K562 (cell line): Measurements from ENCODE around the gene ZNF428. TPM values are rescaled to one million over a fixed set of nuclear protein-coding genes. Genes with fewer than 3 reads are reported as not detected.

ENCODE experiments used
- ATAC-seq: fragments of 200-7000 bp; cut with Tn5 transposase; 3 replicates; pipeline ENCODE4 v1.9.1; 2020; ENCODE audit warnings: moderate library complexity
- BruUV-seq: library from RNA; stranded (reverse); fragments of 400-500 nt; replicated peaks from 2 replicates; lab custom pipeline; 2021; lab: Mats Ljungman, UMichigan
- CTCF ChIA-PET: fragments of 300-600 bp; formaldehyde crosslinking; extraction: SDS; loops from one replicate; lab custom pipeline; 2021; ENCODE audit warnings: low intra/inter-chr PET ratio; lab: Yijun Ruan, JAX
- POLR2A ChIA-PET: fragments of 300-600, 350-650 bp; sonication (Branson Sonifier 250); formaldehyde crosslinking; extraction: SDS; loops from one replicate; lab custom pipeline; 2021; ENCODE audit warnings: antibody characterized with exemption, inconsistent platforms; lab: Yijun Ruan, JAX
- DNase-seq, 4 experiments: peaks; one replicate each; pipeline versions ENCODE4 v3.0.0 to v3.0.0-alpha.2; 2011 to 2018; ENCODE audit warnings: low spot score in 3 of 4, mixed read lengths in 3 of 4; ENCODE audit errors: extremely low read depth in 1 of 4
- FAIRE-seq: peaks from 2 replicates; lab custom pipeline; 2011; peaks lifted over from hg19 to GRCh38; lab: Jason Lieb, UNC
- H2AFZ ChIP-seq: 2 replicates; pipeline ENCODE4 v1.6.0; 2011; ENCODE audit warnings: low read depth, low read length, control low read depth, inconsistent platforms
- H3K27ac ChIP-seq: fragments of 200-600 bp; 3 replicates; pipeline ENCODE4 v1.8.0; 2011; ENCODE audit warnings: low read depth, mild to moderate bottlenecking, control low read depth, inconsistent platforms, low read length, moderate library complexity, mixed read lengths; ENCODE audit errors: extremely low read depth
- H3K27me3 ChIP-seq, 2 experiments: fragments of 300-600 bp in 1 of 2; 2 replicates in 1 of 2; 3 replicates in 1 of 2; pipeline versions ENCODE4 v1.6.0 to v1.8.0; 2011; ENCODE audit warnings: inconsistent platforms in 2 of 2, low read length in 2 of 2, mild to moderate bottlenecking in 1 of 2, mixed read lengths in 1 of 2, moderate library complexity in 1 of 2; ENCODE audit not compliant: control insufficient read depth in 2 of 2, insufficient read depth in 2 of 2
- H3K36me3 ChIP-seq: fragments of 300-600 bp; 3 replicates; pipeline ENCODE4 v1.8.0; 2011; ENCODE audit warnings: mild to moderate bottlenecking, low read length, inconsistent platforms; ENCODE audit not compliant: control insufficient read depth, insufficient read depth
- H3K4me1 ChIP-seq, 2 experiments: fragments of 200-600 bp in 1 of 2; replicated peaks in 1 of 2; 2 replicates in 1 of 2; 3 replicates in 1 of 2; pipeline versions ENCODE4 v1.5.1 to v1.8.0; 2011; ENCODE audit warnings: inconsistent platforms in 2 of 2, low read length in 2 of 2, mild to moderate bottlenecking in 1 of 2, mixed read lengths in 1 of 2, moderate library complexity in 1 of 2; ENCODE audit not compliant: control insufficient read depth in 2 of 2, insufficient read depth in 2 of 2
- H3K4me2 ChIP-seq: 2 replicates; pipeline ENCODE4 v1.6.1; 2011; ENCODE audit warnings: low read length, control low read depth, inconsistent platforms, mixed read lengths; ENCODE audit not compliant: insufficient read depth
- H3K4me3 ChIP-seq: fragments of 200-600 bp; sonication (generic), shearing (Covaris generic); 2 replicates; pipeline ENCODE4 v1.5.1; 2016; ENCODE audit warnings: control low read depth, inconsistent platforms
- H3K79me2 ChIP-seq: fragments of 200-600 bp; 3 replicates; pipeline ENCODE4 v1.8.0; 2011; ENCODE audit warnings: low read length, inconsistent platforms; ENCODE audit not compliant: control insufficient read depth, insufficient read depth
- H3K9ac ChIP-seq, 2 experiments: 2 replicates each; pipeline versions ENCODE4 v1.6.0 to v1.6.1; 2011; ENCODE audit warnings: low read depth in 2 of 2, low read length in 2 of 2, control low read depth in 1 of 2, inconsistent platforms in 1 of 2, mild to moderate bottlenecking in 1 of 2, mixed read lengths in 1 of 2; ENCODE audit not compliant: insufficient read depth in 1 of 2
- H3K9me1 ChIP-seq: one replicate; pipeline ENCODE4 v1.6.0; 2011; ENCODE audit warnings: inconsistent platforms, mild to moderate bottlenecking, low read length, moderate library complexity; ENCODE audit not compliant: control insufficient read depth, insufficient read depth
- H3K9me3 ChIP-seq: replicated peaks from 2 replicates; pipeline ENCODE4 v1.5.1; 2011; ENCODE audit warnings: low read depth, low read length, inconsistent platforms; ENCODE audit not compliant: control insufficient read depth, insufficient read depth
- H4K20me1 ChIP-seq: replicated peaks from 2 replicates; pipeline ENCODE4 v1.6.1; 2011; ENCODE audit warnings: low read length, inconsistent platforms, mixed read lengths; ENCODE audit not compliant: control insufficient read depth, insufficient read depth
- BCOR ChIP-seq: fragments of 450-650 bp; IDR thresholded peaks from 2 replicates; pipeline ENCODE4 v1.6.1; 2016
- KHSRP ChIP-seq: fragments of 450-650 bp; IDR thresholded peaks from 2 replicates; pipeline ENCODE4 v1.6.1; 2017
- NR2C1 ChIP-seq, 2 experiments: fragments of 450-650 bp; IDR thresholded peaks; 2 replicates each; pipeline ENCODE4 v1.6.1; 2017; ENCODE audit warnings: mild to moderate bottlenecking in 2 of 2, antibody characterized with exemption in 1 of 2, inconsistent platforms in 1 of 2, missing compliant biosample characterization in 1 of 2, missing genetic modification characterization in 1 of 2
- POLR2AphosphoS2 ChIP-seq: IDR thresholded peaks from 2 replicates; pipeline ENCODE4 v1.6.1; 2012; ENCODE audit warnings: low read length, improper control_type of control experiment
- RBM25 ChIP-seq: fragments of 200-400 bp; formaldehyde crosslinking; IDR thresholded peaks from 2 replicates; pipeline ENCODE4 v1.6.1; 2018; ENCODE audit warnings: low read length, low read depth, moderate library complexity; ENCODE audit not compliant: severe bottlenecking
- RFX1 ChIP-seq: fragments of 450-650 bp; IDR thresholded peaks from 2 replicates; pipeline ENCODE4 v1.6.1; 2016; ENCODE audit warnings: mild to moderate bottlenecking, moderate library complexity
- ZKSCAN8 ChIP-seq: fragments of 200-800 bp; sonication (Bioruptor generic); IDR thresholded peaks from 2 replicates; pipeline ENCODE4 v1.6.1; 2016; ENCODE audit warnings: missing genetic modification characterization, missing compliant biosample characterization
- WGBS: fragments of 100-300 bp; shearing (Covaris generic); methylation state at CpG from one replicate; pipeline ENCODE4 v1.1.6; 2016; ENCODE audit warnings: low coverage, mixed read lengths; ENCODE audit not compliant: insufficient coverage; ENCODE audit errors: missing lambda C conversion rate; 5-methylcytosine and 5-hydroxymethylcytosine counted together
- in situ Hi-C: fragments of 300-500 bp; cut with MboI; formaldehyde crosslinking; loops from 4 replicates; pipeline ENCODE4 v1.15.0; 2018; ENCODE audit warnings: inconsistent platforms, mixed read lengths
- intact Hi-C: fragments of 100-400 bp; cut with micrococcal nuclease; formaldehyde crosslinking; loops from 2 replicates; pipeline ENCODE4 v1.14.2; 2022
- polyA plus RNA-seq, 8 experiments: library from polyadenylated mRNA; depleted of rRNA in 4 of 8; stranded (reverse) in 5 of 8; unstranded in 3 of 8; fragments of >200 nt; fragmentation: Nextera tagmentation in 2 of 8; fragmentation: Illumina TruSeq in 1 of 8; extraction: Ambion mirVana in 2 of 8; extraction: Trizol in 1 of 8; gene quantifications; 2 replicates each; pipeline versions ENCODE4 v1.2.1 to v1.2.3, GENCODE V29; 2011 to 2014; ENCODE audit warnings: inconsistent platforms in 1 of 8, missing spikeins in 1 of 8
- total RNA-seq, 7 experiments: library from RNA; depleted of rRNA in 6 of 7; stranded (reverse); fragments of >200 nt in 6 of 7; fragmentation: Illumina TruSeq in 2 of 7; extraction: Trizol in 2 of 7; gene quantifications; 2 replicates each; pipeline versions ENCODE4 v1.2.1 to v1.2.3, GENCODE V29; 2011 to 2021; ENCODE audit warnings: low replicate concordance in 1 of 7
- TF ChIP-seq, protein P1 (sequence below): fragments of 250-450 bp; sonication (Bioruptor Pico); IDR thresholded peaks from 2 replicates; pipeline ENCODE4 v1.8.0; 2021; ENCODE audit warnings: borderline replicate concordance, mild to moderate bottlenecking, moderate library complexity; ENCODE audit not compliant: poor library complexity, severe bottlenecking
- TF ChIP-seq, protein P2 (sequence below): fragments of 450-650 bp; IDR thresholded peaks from 2 replicates; pipeline ENCODE4 v1.6.1; 2016; ENCODE audit warnings: missing biosample characterization, missing genetic modification characterization
- TF ChIP-seq, protein P3 (sequence below): fragments of 450-650 bp; IDR thresholded peaks from 2 replicates; pipeline ENCODE4 v1.7.1; 2018; ENCODE audit warnings: mild to moderate bottlenecking, low read depth; ENCODE audit not compliant: partially characterized antibody

ZNF428 gene
- total and polyA plus RNA-seq, 9 of the 15 experiments (the other 6 are each of a cell fraction or from before 2014, with no cell fraction given) = 0.15 to 85.7 (median 15.9) TPM

DNA sequence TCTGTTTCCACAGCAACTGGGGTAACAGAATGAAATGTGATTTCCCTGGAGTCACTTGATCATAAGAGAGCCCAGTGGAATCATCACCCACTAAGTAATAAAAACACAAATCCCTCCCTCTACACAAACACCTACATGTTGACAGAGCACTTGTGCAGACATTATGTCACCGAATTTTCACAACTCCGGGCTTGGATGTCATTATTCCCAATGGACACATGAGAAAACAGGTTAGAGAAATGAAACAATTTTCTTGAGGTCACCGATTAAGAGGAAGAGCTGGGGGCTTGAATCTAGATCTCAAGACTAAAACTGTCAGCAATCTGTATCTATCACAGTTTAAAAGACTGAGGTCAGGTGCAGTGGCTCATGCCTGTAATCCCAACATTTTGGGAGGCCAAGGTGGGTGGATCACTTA lies 47.2 kb downstream of the ZNF428 start:
- H3K36me3 ChIP-seq = peaks cover 10% of the 10 kb centered on the region; the same call in 2 of the 3 replicates
- no TSS peak for BruUV-seq
- DNase-seq = no peak
- H3K4me2 ChIP-seq = no peak overlapping the region
- no peaks in the 10 kb centered on the region for H3K9me1 ChIP-seq
- intact Hi-C loops (no loop called here), in situ Hi-C loops (no loop called here)
- H3K79me2 ChIP-seq = peaks cover 12% of the 10 kb centered on the region
- H3K9me3 ChIP-seq = no peaks in the 10 kb centered on the region
- POLR2A ChIA-PET = interaction anchor here (1.5 to 3.5 kb wide), 2 partner anchors 11 to 38 kb away, joined by 5 to 19 read pairs; no protein-coding TSS in a partner anchor
- H2AFZ ChIP-seq = no peak overlapping the region
- CTCF ChIA-PET = no interaction called here
- H3K4me3 ChIP-seq = no peak overlapping the region
- 92% methylated on average over 3 of the region's 3 CpGs for WGBS
- no peak for FAIRE-seq
- H3K9ac ChIP-seq = peak overlapping the region in 1 of 2 experiments; percentile 31; a peak in 1 of 4 replicates
- H4K20me1 ChIP-seq = no peaks in the 10 kb centered on the region; the same call in 1 of the 2 replicates
- ATAC-seq = no peak
- no peaks in the 10 kb centered on the region for H3K27me3 ChIP-seq
- peaks cover 5 to 16% of the 10 kb centered on the region in 2 experiments; a peak in 3 of 5 replicates for H3K4me1 ChIP-seq
- peak; percentile 23; the same call in 1 of the 2 replicates for TF ChIP-seq RFX1
- TF ChIP-seq, protein P1, sequence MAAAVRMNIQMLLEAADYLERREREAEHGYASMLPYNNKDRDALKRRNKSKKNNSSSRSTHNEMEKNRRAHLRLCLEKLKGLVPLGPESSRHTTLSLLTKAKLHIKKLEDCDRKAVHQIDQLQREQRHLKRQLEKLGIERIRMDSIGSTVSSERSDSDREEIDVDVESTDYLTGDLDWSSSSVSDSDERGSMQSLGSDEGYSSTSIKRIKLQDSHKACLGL (CRISPR knock-in tag) = no peak
- H3K27ac ChIP-seq = no peak overlapping the region

DNA sequence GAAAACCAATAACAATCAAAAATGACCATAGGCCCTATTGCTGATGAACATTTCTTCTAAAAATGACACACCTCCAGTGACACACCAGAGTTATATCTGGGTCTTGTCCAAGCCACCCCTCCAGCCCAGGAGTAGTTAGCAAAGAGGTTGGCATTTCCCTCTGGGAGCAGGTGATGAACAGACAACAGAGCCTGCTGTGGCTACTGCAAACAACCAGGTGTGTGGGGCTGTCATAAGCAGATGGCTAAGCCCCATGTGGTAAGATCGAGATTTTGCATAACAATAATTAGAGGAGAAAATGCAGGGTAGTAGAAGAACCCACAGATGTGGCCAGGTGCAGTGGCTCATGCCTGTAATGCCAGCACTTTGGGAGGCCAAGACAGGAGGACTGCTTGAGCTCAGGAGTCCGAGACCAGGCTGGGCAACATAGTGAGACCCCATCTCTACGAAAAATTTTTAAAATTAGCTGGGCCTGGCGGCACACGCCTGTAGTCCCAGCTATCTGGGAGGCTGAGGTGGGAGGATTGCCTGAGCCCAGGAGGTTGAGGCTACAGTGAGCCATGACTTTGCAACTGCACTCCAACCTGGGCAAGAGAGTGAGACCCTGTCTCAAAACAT lies 49.1 kb downstream of the ZNF428 start:
- Histone ChIP-seq H3K36me3 (peaks cover 10% of the 10 kb centered on the region; the same call in 2 of the 3 replicates), H3K9me1 (no peaks in the 10 kb centered on the region), H3K4me1 (peaks cover 0 to 7% of the 10 kb centered on the region in 2 experiments; a peak in 2 of 5 replicates), H3K4me3 (no peak overlapping the region), H3K79me2 (peaks cover 11% of the 10 kb centered on the region), H3K27me3 (no peaks in the 10 kb centered on the region), H3K9me3 (no peaks in the 10 kb centered on the region), H3K9ac (no peak overlapping the region), H2AFZ (no peak overlapping the region), H4K20me1 (no peaks in the 10 kb centered on the region; the same call in 1 of the 2 replicates), H3K27ac (no peak overlapping the region), H3K4me2 (no peak overlapping the region)
- no TSS peak for BruUV-seq
- intact Hi-C loops = no loop called here
- in situ Hi-C loops = no loop called here
- ChIA-PET CTCF (no interaction called here), POLR2A (interaction anchor here (3.5 kb wide), 1 partner anchor 9 kb away, joined by 19 read pairs; no protein-coding TSS in a partner anchor)
- FAIRE-seq = no peak
- no peak for DNase-seq
- ATAC-seq = no peak
- WGBS = 76% methylated on average over 5 of the region's 5 CpGs
- TF ChIP-seq KHSRP (no peak), BCOR (peak; percentile 24; the same call in 1 of the 2 replicates), NR2C1 (IDR thresholded peaks at IDR 0.05) (no peak), NR2C1 (tag; IDR thresholded peaks at IDR 0.05) (no peak), POLR2AphosphoS2 (no peak), RBM25 (peak; percentile 63), ZKSCAN8 (CRISPR knock-in tag) (no peak)
- TF ChIP-seq, protein P2, sequence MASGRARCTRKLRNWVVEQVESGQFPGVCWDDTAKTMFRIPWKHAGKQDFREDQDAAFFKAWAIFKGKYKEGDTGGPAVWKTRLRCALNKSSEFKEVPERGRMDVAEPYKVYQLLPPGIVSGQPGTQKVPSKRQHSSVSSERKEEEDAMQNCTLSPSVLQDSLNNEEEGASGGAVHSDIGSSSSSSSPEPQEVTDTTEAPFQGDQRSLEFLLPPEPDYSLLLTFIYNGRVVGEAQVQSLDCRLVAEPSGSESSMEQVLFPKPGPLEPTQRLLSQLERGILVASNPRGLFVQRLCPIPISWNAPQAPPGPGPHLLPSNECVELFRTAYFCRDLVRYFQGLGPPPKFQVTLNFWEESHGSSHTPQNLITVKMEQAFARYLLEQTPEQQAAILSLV (tag) = no peak
- TF ChIP-seq, protein P3, sequence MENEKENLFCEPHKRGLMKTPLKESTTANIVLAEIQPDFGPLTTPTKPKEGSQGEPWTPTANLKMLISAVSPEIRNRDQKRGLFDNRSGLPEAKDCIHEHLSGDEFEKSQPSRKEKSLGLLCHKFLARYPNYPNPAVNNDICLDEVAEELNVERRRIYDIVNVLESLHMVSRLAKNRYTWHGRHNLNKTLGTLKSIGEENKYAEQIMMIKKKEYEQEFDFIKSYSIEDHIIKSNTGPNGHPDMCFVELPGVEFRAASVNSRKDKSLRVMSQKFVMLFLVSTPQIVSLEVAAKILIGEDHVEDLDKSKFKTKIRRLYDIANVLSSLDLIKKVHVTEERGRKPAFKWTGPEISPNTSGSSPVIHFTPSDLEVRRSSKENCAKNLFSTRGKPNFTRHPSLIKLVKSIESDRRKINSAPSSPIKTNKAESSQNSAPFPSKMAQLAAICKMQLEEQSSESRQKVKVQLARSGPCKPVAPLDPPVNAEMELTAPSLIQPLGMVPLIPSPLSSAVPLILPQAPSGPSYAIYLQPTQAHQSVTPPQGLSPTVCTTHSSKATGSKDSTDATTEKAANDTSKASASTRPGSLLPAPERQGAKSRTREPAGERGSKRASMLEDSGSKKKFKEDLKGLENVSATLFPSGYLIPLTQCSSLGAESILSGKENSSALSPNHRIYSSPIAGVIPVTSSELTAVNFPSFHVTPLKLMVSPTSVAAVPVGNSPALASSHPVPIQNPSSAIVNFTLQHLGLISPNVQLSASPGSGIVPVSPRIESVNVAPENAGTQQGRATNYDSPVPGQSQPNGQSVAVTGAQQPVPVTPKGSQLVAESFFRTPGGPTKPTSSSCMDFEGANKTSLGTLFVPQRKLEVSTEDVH = no peak
